Measurements from ENCODE around the gene EEF2K.
"Not testable (repeated sequence)": the region's sequence is repeated elsewhere in the genome, so short reads cannot be mapped to it uniquely, and the experiment has no call there.

Gene EEF2K

GRCh38 chr16:22213236-22213635 lies 7.2 kb downstream of the EEF2K start:
- no peak for DNase-seq (ENCODE audit: low read depth)

- no peak for DNase-seq (ENCODE audit: low read depth)
Observed at GRCh38 chr16:22213801-22214200, 7.7 kb downstream of the EEF2K start.

- DNase-seq (ENCODE audit: low read depth), result no peak
Observed at GRCh38 chr16:22214402-22214801, 8.3 kb downstream of the EEF2K start.

- DNase-seq (ENCODE audit: low read depth), result no peak
Observed at GRCh38 chr16:22214889-22215288, 8.8 kb downstream of the EEF2K start.

- DNase-seq (ENCODE audit: low read depth), result no peak
Observed at GRCh38 chr16:22216191-22216831, 10.2 kb downstream of the EEF2K start.

- not testable (repeated sequence) for DNase-seq (ENCODE audit: low read depth)
Observed at GRCh38 chr16:22216832-22217225, 10.8 kb downstream of the EEF2K start.

- no peak for DNase-seq (ENCODE audit: low read depth)
Observed at GRCh38 chr16:22217890-22218730, 12.0 kb downstream of the EEF2K start.

GRCh38 chr16:22219389-22220068 lies 13.5 kb downstream of the EEF2K start:
- DNase-seq (ENCODE audit: low read depth), result no peak

- no peak for DNase-seq (ENCODE audit: low read depth)
Observed at GRCh38 chr16:22220069-22220440, 14.0 kb downstream of the EEF2K start.

GRCh38 chr16:22220714-22221113 lies 14.6 kb downstream of the EEF2K start:
- DNase-seq (ENCODE audit: low read depth), result no peak

- DNase-seq (ENCODE audit: low read depth), result no peak
Observed at GRCh38 chr16:22222006-22222405, 15.9 kb downstream of the EEF2K start.

- DNase-seq (ENCODE audit: low read depth), result no peak
Observed at GRCh38 chr16:22222998-22223397, 16.9 kb downstream of the EEF2K start.

GRCh38 chr16:22225060-22225459 lies 19.0 kb downstream of the EEF2K start:
- no peak for DNase-seq (ENCODE audit: low read depth)

- no peak for DNase-seq (ENCODE audit: low read depth)
Observed at GRCh38 chr16:22229889-22230288, 23.8 kb downstream of the EEF2K start.

- no peak for DNase-seq (ENCODE audit: low read depth)
Observed at GRCh38 chr16:22232277-22233036, 26.4 kb downstream of the EEF2K start.

- no peak for DNase-seq (ENCODE audit: low read depth)
Observed at GRCh38 chr16:22233037-22233372, 26.9 kb downstream of the EEF2K start.

- no peak for DNase-seq (ENCODE audit: low read depth)
Observed at GRCh38 chr16:22235839-22236745, 30.0 kb downstream of the EEF2K start.

- DNase-seq (ENCODE audit: low read depth), result no peak
Observed at GRCh38 chr16:22239131-22239805, 33.2 kb downstream of the EEF2K start.

GRCh38 chr16:22240023-22240710 lies 34.1 kb downstream of the EEF2K start:
- no peak for DNase-seq (ENCODE audit: low read depth)

GRCh38 chr16:22250522-22250921 lies 44.4 kb downstream of the EEF2K start:
- no peak for DNase-seq (ENCODE audit: low read depth)
